Embryonic facial prominence (tissue), 1 donor: Measurements from ENCODE around the gene KCNQ5.
A peak's percentile ranks its signal among the peaks of the same experiment; 100 is the strongest.
"Not testable (repeated sequence)": the region's sequence is repeated elsewhere in the genome, so short reads cannot be mapped to it uniquely, and the experiment has no call there.

Experiments
- DNase-seq: peaks from one replicate; pipeline ENCODE4 v3.0.0-alpha.2; 2016; ENCODE audit errors: extremely low spot score

Gene KCNQ5

DNA sequence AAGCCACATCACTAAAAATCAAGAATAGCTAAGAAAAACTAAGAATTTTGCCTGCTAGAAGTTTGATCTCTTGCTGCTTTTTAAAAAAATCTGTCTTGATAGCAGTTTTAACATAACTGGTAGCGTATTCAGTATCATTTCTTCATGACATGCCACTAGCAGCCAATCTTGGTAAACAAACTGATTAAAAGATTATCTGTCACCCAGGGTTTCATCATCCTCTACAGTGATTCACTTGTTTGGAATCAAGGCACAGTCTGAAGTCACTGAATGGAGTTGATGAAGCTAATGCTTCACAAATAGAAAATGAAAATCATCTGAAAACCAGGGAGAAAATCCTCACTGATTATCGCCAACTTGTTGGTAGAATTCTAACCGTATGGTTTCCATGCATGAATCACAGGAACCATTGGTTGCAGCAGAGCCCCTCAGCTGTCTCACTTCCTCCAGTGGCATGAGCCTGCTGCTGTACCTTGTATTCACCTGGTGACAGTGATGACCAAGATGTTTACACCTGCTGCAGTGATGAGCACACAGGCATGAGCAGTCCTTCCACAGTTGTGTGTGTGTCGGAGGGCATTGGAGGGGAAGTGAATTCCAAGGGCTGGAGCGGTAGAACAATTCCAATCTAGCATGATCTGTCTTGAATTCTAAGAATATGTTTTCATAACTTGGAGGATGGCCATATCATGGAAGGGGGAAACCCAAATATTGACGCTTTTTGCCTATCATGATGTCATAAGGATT, 328.4 kb downstream of the KCNQ5 start:
- no peak for DNase-seq

DNA sequence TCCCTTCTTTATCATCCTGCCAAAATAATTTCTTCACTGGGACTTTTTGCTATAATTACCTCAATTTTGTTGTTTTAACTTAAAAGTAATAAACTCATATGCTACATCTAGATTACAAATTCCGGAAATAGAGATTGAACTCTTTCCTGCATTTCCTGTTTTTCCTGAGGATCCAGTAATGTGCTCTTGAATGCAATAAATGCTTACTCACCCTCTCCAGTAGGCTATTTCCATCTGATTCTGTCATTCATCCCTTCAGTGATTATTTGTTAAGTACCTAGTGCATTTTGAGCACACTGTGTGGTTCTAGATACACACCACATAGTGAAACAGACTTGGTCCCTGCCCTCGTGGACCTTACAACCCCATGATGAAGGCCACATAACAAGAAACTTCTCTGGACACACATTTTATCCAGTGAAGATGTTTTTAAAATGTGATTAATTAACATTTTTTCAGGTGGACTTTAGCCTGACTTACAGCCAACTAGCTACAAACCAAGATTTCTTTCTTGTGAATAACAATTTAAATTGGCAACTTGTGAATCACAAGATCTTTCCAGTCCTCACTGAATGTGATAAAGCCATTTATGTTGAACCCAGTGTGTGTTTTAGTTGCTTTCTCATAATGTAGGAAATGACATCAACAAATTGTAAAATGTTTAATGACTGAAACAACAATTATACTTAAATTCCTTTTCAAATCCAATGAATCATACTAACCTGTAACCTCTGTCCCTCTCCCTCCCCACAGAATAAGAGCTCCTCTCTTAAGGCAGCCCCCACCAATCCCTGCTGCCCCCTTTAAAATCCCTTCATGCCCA, 331.2 kb downstream of the KCNQ5 start:
- DNase-seq, result no peak

- DNase-seq, result no peak
These were observed 332.1 kb downstream of the KCNQ5 start for GRCh38 chr6:72953971-72954381.

DNA sequence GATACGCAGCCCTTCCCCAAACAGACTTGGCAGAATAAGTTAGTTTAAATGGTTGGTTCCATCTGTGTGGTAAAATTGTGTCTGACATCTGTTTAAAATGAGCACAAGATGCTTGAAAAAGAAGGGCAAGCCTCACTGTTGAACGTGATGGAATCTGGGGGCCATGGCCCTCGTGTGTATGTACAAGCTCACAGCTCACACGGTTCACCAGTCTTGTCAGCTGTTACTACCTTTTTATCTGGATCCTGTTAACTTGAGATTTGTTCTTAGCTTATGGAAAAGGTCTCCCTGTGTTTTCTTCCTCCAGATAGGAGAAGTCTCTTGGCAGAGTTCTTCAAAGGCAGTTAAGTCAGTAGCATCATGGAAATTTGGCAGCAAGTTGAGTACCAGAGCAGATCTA, 332.9 kb downstream of the KCNQ5 start:
- DNase-seq, result peak; percentile 14

DNA sequence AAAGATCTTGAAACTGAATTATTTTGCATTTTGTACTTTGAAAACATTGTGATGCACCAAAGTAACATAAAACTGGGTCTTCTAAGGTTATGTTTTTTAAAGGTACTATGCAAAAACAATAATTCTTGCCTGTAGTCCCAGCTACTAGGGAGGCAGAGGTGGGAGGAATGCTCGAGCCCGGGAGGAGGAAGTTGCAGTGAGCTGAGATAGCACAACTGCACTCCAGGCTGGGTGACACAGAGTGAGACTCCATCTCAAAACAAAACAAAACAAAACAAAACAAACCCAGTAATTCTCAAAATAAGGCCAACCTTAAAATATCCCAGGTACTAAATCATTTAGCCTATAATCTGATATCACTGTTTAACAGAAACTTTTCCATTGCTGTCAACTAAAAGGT, 333.8 kb downstream of the KCNQ5 start:
- no peak for DNase-seq

DNA sequence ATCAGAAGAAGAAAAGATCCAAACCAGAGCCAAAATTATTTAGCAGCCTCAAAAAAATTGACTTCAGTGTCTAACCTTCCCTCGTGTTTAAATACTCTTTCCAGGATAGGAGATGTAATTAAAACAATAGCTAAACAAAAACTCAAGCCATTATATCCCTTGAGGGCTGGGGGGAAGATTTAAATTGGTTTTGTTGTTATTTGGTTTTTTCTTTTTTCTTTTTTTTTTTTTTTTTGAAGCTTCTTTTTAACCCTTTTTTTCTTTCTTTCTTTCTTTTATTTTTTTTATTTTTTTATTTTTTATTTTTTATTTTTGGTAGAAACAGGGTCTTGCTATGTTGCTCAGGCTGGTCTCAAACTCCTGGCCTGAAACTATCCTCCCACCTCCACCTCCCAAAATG, 334.4 kb downstream of the KCNQ5 start:
- no peak for DNase-seq

- no peak for DNase-seq
These were observed 338.0 kb downstream of the KCNQ5 start for GRCh38 chr6:72959821-72960220.

GRCh38 chr6:72963946-72964345, 342.1 kb downstream of the KCNQ5 start:
- DNase-seq, result no peak

DNA sequence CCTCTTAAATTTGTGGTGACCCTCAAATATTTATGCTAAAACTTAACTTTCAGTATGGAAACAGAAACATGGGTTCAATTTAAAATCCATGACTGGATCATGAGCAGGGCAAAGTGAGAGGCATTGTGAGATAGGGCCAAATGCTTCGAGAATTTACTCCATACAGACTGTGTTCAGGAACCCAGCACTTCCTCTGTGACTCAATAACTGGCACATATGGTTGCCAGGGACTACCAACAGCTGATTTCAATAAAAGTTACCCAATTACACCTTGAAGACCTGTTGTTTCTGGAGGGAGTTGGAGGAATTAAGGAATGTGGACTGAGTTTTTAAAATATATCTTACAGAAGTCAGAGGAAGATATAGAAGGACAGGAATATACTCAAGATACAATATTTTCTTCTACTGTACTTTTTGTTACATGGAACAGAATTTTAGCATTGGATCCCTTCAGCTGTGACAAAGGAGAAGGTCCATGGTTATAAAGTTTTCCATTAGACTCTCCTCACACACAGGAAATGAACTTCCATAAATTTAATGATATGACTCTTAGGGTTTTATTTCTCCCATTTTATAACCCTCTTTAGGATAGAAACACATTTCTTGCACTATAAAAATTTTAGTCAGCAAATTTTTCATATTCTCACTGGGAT, 344.9 kb downstream of the KCNQ5 start:
- no peak for DNase-seq

GRCh38 chr6:72967329-72967728, 345.5 kb downstream of the KCNQ5 start:
- DNase-seq, result no peak

DNA sequence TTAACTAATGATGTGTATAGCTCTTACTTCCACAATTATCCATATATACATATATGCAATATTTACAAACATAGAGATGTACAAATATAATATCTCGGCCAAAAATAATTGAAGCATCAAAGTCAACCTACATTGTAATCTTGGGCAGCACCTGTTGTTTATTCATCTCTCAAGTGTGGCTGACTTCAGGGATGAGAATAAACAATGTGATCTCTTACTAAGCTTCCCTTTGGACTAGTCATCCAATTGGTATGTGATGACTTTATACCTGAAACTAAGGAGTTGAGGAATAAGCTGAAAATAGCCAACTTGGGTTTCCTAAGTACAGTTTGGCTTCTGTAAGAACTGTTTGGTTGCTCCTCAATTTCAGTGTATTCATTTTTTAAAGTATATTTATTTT, 346.8 kb downstream of the KCNQ5 start:
- DNase-seq, result no peak

DNA sequence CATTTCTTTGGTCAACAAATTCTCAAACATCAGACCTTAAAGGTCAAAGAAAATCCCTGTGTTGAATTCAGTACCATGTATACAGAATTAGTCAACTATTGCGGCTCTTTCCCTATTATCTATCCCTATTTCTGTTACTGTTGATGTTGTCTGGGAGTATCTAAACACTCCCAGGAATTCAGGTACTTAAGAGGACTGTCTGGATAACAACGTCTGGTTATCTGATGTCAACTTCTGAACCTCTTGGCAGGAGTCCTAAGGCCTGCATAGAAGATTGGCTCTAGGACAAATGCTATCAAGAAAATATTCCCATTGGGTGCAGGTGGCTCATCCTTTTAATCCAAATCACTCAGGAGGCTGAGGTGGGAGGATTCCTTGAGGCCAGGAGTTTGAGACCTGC, 347.8 kb downstream of the KCNQ5 start:
- DNase-seq, result no peak

- no peak for DNase-seq
These were observed 350.7 kb downstream of the KCNQ5 start for GRCh38 chr6:72972579-72972978.

DNA sequence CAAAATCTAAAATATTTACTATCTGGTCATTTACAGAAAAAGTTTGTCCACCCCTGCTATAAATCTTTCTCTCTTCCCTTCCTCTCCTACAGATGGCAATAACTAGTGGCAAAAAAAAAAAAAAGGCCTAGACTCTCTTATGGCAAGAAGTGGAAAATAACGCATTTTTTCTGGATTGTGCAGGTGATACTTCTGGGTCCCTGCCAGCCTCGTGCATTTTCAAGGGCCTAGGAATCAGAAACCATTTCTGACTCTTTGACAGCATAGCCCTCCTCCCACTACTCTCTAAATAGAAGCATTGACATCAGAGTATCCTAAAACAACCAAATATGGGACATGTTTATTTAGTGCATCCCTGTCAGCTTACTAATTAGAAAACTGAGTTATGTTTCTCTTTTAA, 352.4 kb downstream of the KCNQ5 start:
- DNase-seq, result no peak

- DNase-seq, result no peak
These were observed 353.5 kb downstream of the KCNQ5 start for GRCh38 chr6:72975352-72975752.

- DNase-seq, result no peak
These were observed 354.6 kb downstream of the KCNQ5 start for GRCh38 chr6:72976484-72976883.

- DNase-seq, result no peak
These were observed 355.2 kb downstream of the KCNQ5 start for GRCh38 chr6:72977114-72977513.

DNA sequence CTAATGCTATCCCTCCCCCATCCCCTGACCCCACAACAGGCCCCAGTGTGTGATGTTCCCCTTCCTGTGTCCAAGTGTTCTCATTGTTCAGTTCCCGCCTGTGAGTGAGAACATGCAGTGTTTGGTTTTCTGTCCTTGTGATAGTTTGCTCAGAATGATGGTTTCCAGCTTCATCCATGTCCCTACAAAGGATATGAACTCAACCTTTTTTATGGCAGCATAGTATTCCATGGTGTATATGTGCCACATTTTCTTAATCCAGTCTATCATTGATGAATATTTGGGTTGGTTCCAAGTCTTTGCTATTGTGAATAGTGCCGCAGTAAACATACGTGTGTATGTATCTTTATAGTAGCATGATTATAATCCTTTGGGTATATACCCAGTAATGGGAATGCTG, 356.9 kb downstream of the KCNQ5 start:
- DNase-seq, result not testable (repeated sequence)

DNA sequence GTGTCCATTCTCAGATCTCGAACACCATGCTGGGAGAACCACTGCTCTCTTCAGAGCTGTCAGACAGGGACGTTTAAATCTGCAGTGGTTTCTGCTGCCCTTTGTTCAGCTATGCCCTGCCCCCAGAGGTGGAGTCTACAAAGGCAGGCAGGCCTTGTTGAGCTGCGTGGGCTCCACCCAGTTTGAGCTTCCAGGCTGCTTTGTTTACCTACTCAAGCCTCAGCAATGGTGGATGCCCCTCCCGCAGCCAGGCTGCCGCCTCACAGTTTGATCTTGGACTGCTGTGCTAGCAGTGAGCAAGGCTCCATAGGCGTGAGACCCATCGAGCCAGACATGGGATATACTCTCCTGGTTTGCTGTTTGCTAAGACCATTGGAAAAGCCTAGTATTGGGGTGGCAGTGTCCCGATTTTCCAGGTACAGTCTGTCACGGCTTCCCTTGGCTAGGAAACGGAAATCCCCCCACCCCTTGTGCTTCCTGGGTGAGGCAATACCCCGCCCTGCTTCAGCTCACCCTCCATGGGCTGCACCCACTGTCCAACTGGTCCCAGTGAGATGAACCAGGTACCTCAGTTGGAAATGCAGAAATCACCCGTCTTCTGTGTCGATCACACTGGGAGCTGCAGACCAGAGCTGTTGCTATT, 362.4 kb downstream of the KCNQ5 start:
- DNase-seq, result not testable (repeated sequence)

- DNase-seq, result no peak
These were observed 363.3 kb downstream of the KCNQ5 start for GRCh38 chr6:72984981-72985665.

DNA sequence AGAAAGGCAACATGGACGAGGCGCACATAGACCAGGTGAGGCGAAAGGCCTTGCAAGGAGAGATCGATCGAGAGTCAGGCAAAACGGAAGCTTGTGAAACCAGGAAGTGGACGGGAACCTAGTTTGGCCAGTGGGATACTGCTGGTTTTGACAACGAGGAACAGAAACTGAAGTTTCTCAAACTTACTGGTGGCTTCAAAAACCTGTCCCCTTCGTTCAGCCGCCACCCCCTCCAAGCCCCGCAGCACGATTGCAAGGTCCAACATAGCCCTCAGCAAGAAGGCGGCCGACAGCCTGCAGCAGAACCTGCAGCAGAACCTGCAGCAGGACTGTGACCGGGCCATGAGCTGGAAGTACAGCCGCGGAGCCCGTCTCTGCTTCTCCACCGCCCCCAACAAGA, 365.4 kb downstream of the KCNQ5 start:
- DNase-seq, result no peak

- no peak for DNase-seq
These were observed 378.1 kb downstream of the KCNQ5 start for GRCh38 chr6:72999995-73000394.
